Skeletal muscle satellite cell (primary cell): ENCODE results near the gene HEXA. TPM values are rescaled to one million over a fixed set of nuclear protein-coding genes. Genes with fewer than 3 reads are reported as not detected.
A peak's percentile ranks its signal among the peaks of the same experiment; 100 is the strongest.
"Not testable (repeated sequence)": the region's sequence is repeated elsewhere in the genome, so short reads cannot be mapped to it uniquely, and the experiment has no call there.

Experiments
- H3K27me3 ChIP-seq: 2 replicates; pipeline ENCODE4 v1.7.0; 2013; ENCODE audit warnings: low read length; ENCODE audit not compliant: control insufficient read depth, insufficient read depth
- H3K36me3 ChIP-seq: 2 replicates; pipeline ENCODE4 v1.7.0; 2013; ENCODE audit warnings: mild to moderate bottlenecking, control low read depth, low read length; ENCODE audit not compliant: insufficient read depth
- H3K4me1 ChIP-seq: 2 replicates; pipeline ENCODE4 v1.7.0; 2013; ENCODE audit warnings: low read length; ENCODE audit not compliant: control insufficient read depth, insufficient read depth
- H3K4me2 ChIP-seq: 2 replicates; pipeline ENCODE4 v1.7.0; 2013; ENCODE audit warnings: mild to moderate bottlenecking, low read length
- H3K4me3 ChIP-seq: 2 replicates; pipeline ENCODE4 v1.7.0; 2013; ENCODE audit warnings: low read length
- H3K9ac ChIP-seq: 2 replicates; pipeline ENCODE4 v1.7.0; 2013; ENCODE audit warnings: mild to moderate bottlenecking, low read depth, low read length, moderate library complexity
- H3K9me3 ChIP-seq: replicated peaks from 2 replicates; pipeline ENCODE4 v1.7.0; 2013; ENCODE audit warnings: mild to moderate bottlenecking, control low read depth, low read length
- total RNA-seq: library from RNA; depleted of rRNA; stranded (reverse); fragments of >200 nt; gene quantifications from 2 replicates; pipeline ENCODE4 v1.2.3, GENCODE V29; 2012; rRNA removed

Gene HEXA
- total RNA-seq: 38.5 and 38.7 TPM in 2 replicates

- Histone ChIP-seq H3K36me3 (no peaks in the 10 kb centered on the region), H3K4me2 (peak within 1 kb of the TSS; percentile 87), H3K9ac (peak within 1 kb of the TSS; percentile 92), H3K4me3 (peak within 1 kb of the TSS; percentile 90), H3K27me3 (peaks cover 13% of the 10 kb centered on the region), H3K9me3 (no peaks in the 10 kb centered on the region), H3K4me1 (peaks cover 12% of the 10 kb centered on the region)
Measured at GRCh38 chr15:72375846-72376581, at the start of gene HEXA. Gene HEXA, minus strand, starts transcription at chr15:72376014. Its CDS starts 42 bp downstream, at chr15:72375972.

GRCh38 chr15:72423256-72423655, 47.4 kb upstream of the HEXA start:
- no peak overlapping the region for H3K4me2 ChIP-seq

GRCh38 chr15:72421484-72421883, 45.7 kb upstream of the HEXA start:
- Histone ChIP-seq H3K4me2 (no peak overlapping the region), H3K4me1 (no peaks in the 10 kb centered on the region), H3K4me3 (no peak overlapping the region), H3K9ac (no peak overlapping the region), H3K36me3 (no peaks in the 10 kb centered on the region), H3K27me3 (peaks cover 24% of the 10 kb centered on the region), H3K9me3 (peaks cover 1% of the 10 kb centered on the region)

More at GRCh38 chr15:72423256-72423655, 47.4 kb upstream of the HEXA start:
- H3K9me3 ChIP-seq: peaks cover 9% of the 10 kb centered on the region
- no peak overlapping the region for H3K9ac ChIP-seq
- H3K4me3 ChIP-seq: no peak overlapping the region
- peaks cover 29% of the 10 kb centered on the region for H3K27me3 ChIP-seq
- H3K4me1 ChIP-seq: no peaks in the 10 kb centered on the region
- H3K36me3 ChIP-seq: no peaks in the 10 kb centered on the region

GRCh38 chr15:72420576-72420975, 44.8 kb upstream of the HEXA start:
- Histone ChIP-seq H3K9ac (no peak overlapping the region), H3K36me3 (no peaks in the 10 kb centered on the region), H3K27me3 (peaks cover 24% of the 10 kb centered on the region), H3K4me2 (no peak overlapping the region), H3K4me3 (no peak overlapping the region), H3K9me3 (no peaks in the 10 kb centered on the region), H3K4me1 (no peaks in the 10 kb centered on the region)

GRCh38 chr15:72419768-72420167, 44.0 kb upstream of the HEXA start:
- H3K27me3 ChIP-seq: peaks cover 24% of the 10 kb centered on the region
- H3K9me3 ChIP-seq, H3K36me3 ChIP-seq, H3K4me3 ChIP-seq, H3K4me1 ChIP-seq, H3K9ac ChIP-seq, H3K4me2 ChIP-seq: not testable (repeated sequence)

GRCh38 chr15:72415304-72415703, 39.5 kb upstream of the HEXA start:
- Histone ChIP-seq H3K4me1 (no peaks in the 10 kb centered on the region), H3K27me3 (peaks cover 6% of the 10 kb centered on the region), H3K9me3 (no peaks in the 10 kb centered on the region), H3K4me2 (no peak overlapping the region), H3K9ac (no peak overlapping the region), H3K36me3 (no peaks in the 10 kb centered on the region), H3K4me3 (no peak overlapping the region)

GRCh38 chr15:72413337-72413736, 37.5 kb upstream of the HEXA start:
- peaks cover 17% of the 10 kb centered on the region for H3K27me3 ChIP-seq
- not testable (repeated sequence) for H3K4me3 ChIP-seq, H3K36me3 ChIP-seq, H3K9ac ChIP-seq, H3K4me1 ChIP-seq, H3K9me3 ChIP-seq, H3K4me2 ChIP-seq

GRCh38 chr15:72411544-72411943, 35.7 kb upstream of the HEXA start:
- Histone ChIP-seq H3K4me3 (no peak overlapping the region), H3K27me3 (peaks cover 35% of the 10 kb centered on the region), H3K9ac (no peak overlapping the region), H3K4me1 (no peaks in the 10 kb centered on the region), H3K4me2 (no peak overlapping the region), H3K9me3 (no peaks in the 10 kb centered on the region), H3K36me3 (no peaks in the 10 kb centered on the region)

GRCh38 chr15:72411111-72411510, 35.3 kb upstream of the HEXA start:
- Histone ChIP-seq H3K9me3 (no peaks in the 10 kb centered on the region), H3K36me3 (no peaks in the 10 kb centered on the region), H3K4me3 (no peak overlapping the region), H3K4me2 (no peak overlapping the region), H3K27me3 (peaks cover 39% of the 10 kb centered on the region), H3K9ac (no peak overlapping the region), H3K4me1 (no peaks in the 10 kb centered on the region)

GRCh38 chr15:72406936-72407335, 31.1 kb upstream of the HEXA start:
- H3K9me3 ChIP-seq: no peaks in the 10 kb centered on the region
- no peaks in the 10 kb centered on the region for H3K36me3 ChIP-seq
- H3K9ac ChIP-seq: no peak overlapping the region
- peaks cover 72% of the 10 kb centered on the region for H3K27me3 ChIP-seq
- no peak overlapping the region for H3K4me3 ChIP-seq
- H3K4me2 ChIP-seq: no peak overlapping the region
- no peaks in the 10 kb centered on the region for H3K4me1 ChIP-seq

- no peaks in the 10 kb centered on the region for H3K4me1 ChIP-seq
- no peaks in the 10 kb centered on the region for H3K36me3 ChIP-seq
- H3K4me2 ChIP-seq: no peak overlapping the region
Measured at GRCh38 chr15:72404841-72405240, 29.0 kb upstream of the HEXA start.

GRCh38 chr15:72404356-72404755, 28.5 kb upstream of the HEXA start:
- no peaks in the 10 kb centered on the region for H3K4me1 ChIP-seq
- H3K9ac ChIP-seq: no peak overlapping the region
- H3K9me3 ChIP-seq: no peaks in the 10 kb centered on the region
- no peak overlapping the region for H3K4me3 ChIP-seq
- H3K36me3 ChIP-seq: no peaks in the 10 kb centered on the region
- no peak overlapping the region for H3K4me2 ChIP-seq
- peaks cover 80% of the 10 kb centered on the region for H3K27me3 ChIP-seq

More at GRCh38 chr15:72404841-72405240, 29.0 kb upstream of the HEXA start:
- Histone ChIP-seq H3K27me3 (peaks cover 77% of the 10 kb centered on the region), H3K9ac (no peak overlapping the region), H3K4me3 (no peak overlapping the region), H3K9me3 (no peaks in the 10 kb centered on the region)
